ENCODE measurements around the gene TEX2.

GRCh38 chr17:64223283-64223682 is 39.8 kb downstream of the TEX2 start:
- TF ChIP-seq, protein P1, sequence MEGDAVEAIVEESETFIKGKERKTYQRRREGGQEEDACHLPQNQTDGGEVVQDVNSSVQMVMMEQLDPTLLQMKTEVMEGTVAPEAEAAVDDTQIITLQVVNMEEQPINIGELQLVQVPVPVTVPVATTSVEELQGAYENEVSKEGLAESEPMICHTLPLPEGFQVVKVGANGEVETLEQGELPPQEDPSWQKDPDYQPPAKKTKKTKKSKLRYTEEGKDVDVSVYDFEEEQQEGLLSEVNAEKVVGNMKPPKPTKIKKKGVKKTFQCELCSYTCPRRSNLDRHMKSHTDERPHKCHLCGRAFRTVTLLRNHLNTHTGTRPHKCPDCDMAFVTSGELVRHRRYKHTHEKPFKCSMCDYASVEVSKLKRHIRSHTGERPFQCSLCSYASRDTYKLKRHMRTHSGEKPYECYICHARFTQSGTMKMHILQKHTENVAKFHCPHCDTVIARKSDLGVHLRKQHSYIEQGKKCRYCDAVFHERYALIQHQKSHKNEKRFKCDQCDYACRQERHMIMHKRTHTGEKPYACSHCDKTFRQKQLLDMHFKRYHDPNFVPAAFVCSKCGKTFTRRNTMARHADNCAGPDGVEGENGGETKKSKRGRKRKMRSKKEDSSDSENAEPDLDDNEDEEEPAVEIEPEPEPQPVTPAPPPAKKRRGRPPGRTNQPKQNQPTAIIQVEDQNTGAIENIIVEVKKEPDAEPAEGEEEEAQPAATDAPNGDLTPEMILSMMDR (IDR thresholded peaks at IDR 0.05; ENCODE audit: low read depth, low read length), result no peak
- TF ChIP-seq EZH2phosphoT487 (IDR thresholded peaks at IDR 0.05; ENCODE audit: low read depth), result no peak

Data from OCI-LY3 (cell line).